ENCODE measurements around the gene B9D1.

DNA sequence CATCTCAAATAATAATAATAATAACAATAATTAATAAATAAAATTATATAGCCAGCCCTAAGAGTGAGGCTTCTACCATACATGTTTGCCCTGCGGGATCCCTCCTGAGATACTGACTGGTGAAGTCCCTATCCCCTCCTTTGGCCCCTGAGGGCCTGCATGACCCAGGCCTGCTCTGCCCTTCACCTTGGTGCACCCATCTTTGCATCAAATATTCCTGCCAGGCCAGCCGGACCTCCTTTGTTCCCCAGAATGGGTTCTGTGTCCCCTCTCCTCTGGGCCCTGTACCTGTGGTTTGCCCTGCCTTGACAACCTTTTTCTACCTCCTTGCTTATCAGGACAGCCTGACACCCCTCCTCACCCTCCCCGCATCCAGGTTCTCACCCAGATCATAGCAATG, 46.5 kb upstream of the B9D1 start:
- TF ChIP-seq POLR2AphosphoS5 (IDR thresholded peaks at IDR 0.05; ENCODE audit: low read depth, low read length) (no peak), TAF1 (IDR thresholded peaks at IDR 0.05; ENCODE audit: borderline replicate concordance, insufficient read depth, low read length) (no peak)

Data from PFSK-1 (cell line).